Measurements from ENCODE around the gene PEX5L.

- TF ChIP-seq CTCF (conservative IDR thresholded peaks at IDR 0.05) (no peak), EZH2 (IDR thresholded peaks at IDR 0.05; ENCODE audit: low read depth) (no peak)
Observed at GRCh38 chr3:179950840-179951239, 85.9 kb downstream of the PEX5L start.

Measured in PC-9 (cell line).